ENCODE data around the gene VRK1.

DNA sequence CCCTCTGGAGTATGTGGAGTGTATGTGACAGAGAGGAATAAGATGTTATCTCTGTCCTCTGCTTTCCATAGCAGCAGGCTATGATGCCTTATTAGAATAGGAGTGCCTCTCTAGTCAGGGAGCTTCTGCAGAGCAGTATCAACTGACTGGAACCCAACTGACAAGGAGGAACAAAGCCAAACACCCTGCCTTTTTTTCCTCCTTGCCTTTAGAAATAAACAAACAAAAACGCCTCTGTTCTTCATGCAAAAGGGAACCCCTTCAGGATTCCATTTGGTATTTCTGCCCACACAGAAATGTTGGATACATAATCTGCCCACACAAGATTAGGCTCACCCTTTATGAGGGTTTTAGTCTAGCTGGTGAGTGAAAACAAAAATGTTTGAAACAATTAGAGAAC is 50.3 kb downstream of the VRK1 start:
- no peak for TF ChIP-seq EZH2 (IDR thresholded peaks at IDR 0.05; ENCODE audit: borderline replicate concordance, low read depth, low read length, poor library complexity, severe bottlenecking)
- TF ChIP-seq, protein P1, sequence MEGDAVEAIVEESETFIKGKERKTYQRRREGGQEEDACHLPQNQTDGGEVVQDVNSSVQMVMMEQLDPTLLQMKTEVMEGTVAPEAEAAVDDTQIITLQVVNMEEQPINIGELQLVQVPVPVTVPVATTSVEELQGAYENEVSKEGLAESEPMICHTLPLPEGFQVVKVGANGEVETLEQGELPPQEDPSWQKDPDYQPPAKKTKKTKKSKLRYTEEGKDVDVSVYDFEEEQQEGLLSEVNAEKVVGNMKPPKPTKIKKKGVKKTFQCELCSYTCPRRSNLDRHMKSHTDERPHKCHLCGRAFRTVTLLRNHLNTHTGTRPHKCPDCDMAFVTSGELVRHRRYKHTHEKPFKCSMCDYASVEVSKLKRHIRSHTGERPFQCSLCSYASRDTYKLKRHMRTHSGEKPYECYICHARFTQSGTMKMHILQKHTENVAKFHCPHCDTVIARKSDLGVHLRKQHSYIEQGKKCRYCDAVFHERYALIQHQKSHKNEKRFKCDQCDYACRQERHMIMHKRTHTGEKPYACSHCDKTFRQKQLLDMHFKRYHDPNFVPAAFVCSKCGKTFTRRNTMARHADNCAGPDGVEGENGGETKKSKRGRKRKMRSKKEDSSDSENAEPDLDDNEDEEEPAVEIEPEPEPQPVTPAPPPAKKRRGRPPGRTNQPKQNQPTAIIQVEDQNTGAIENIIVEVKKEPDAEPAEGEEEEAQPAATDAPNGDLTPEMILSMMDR (conservative IDR thresholded peaks at IDR 0.05; ENCODE audit: low read depth, low read length), result no peak

Measured in A673 (cell line).